ENCODE data around the gene PLA2G4E. TPM values are rescaled to one million over a fixed set of nuclear protein-coding genes. Genes with fewer than 3 reads are reported as not detected.

Gene PLA2G4E
- total RNA-seq, 2 experiments from 2014 or later, result not detected

DNA sequence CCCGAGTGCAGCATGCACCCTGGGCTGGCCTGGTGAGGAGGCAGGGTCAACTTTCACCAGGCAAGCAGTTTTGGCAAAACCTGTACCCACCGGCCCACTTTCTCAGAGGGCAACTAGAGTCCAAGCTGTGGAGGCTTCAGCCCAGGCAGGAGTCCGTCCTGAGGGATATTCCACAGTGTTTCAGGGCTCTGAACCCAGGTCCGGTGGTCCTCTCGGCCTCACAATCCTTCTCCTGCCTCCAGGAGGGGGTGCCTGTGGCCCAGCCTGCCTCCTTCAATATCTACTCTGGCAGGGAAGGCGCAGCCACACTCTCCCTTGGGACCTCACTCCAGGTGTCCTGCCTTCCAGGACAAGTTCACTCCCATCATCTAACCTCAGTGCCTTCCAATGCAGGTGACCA lies 3.9 kb downstream of the PLA2G4E start:
- Mint-ChIP-seq H3K27me3 (no peaks in the 10 kb centered on the region), H3K9me3 (no peaks in the 10 kb centered on the region), H3K36me3 (ENCODE audit: low read depth) (no peaks in the 10 kb centered on the region), H3K4me3 (no peak overlapping the region), H3K4me1 (ENCODE audit: low read depth) (no peaks in the 10 kb centered on the region), H3K27ac (no peak overlapping the region)
- Histone ChIP-seq H3K9me3 (ENCODE audit: control insufficient read depth in 1 of 2, insufficient read depth in 1 of 2, low read length in 2 of 2) (no peaks in the 10 kb centered on the region), H3K27ac (ENCODE audit: low read depth in 1 of 2, low read length in 2 of 2) (no peak overlapping the region), H3K27me3 (ENCODE audit: control insufficient read depth in 1 of 2, insufficient read depth in 2 of 2, low read length in 2 of 2) (no peaks in the 10 kb centered on the region), H3K4me1 (ENCODE audit: insufficient read depth, low read length) (no peaks in the 10 kb centered on the region), H3K4me3 (ENCODE audit: low read length) (no peak overlapping the region), H3K36me3 (ENCODE audit: insufficient read depth, low read length) (no peaks in the 10 kb centered on the region)
- TF ChIP-seq, protein P1, sequence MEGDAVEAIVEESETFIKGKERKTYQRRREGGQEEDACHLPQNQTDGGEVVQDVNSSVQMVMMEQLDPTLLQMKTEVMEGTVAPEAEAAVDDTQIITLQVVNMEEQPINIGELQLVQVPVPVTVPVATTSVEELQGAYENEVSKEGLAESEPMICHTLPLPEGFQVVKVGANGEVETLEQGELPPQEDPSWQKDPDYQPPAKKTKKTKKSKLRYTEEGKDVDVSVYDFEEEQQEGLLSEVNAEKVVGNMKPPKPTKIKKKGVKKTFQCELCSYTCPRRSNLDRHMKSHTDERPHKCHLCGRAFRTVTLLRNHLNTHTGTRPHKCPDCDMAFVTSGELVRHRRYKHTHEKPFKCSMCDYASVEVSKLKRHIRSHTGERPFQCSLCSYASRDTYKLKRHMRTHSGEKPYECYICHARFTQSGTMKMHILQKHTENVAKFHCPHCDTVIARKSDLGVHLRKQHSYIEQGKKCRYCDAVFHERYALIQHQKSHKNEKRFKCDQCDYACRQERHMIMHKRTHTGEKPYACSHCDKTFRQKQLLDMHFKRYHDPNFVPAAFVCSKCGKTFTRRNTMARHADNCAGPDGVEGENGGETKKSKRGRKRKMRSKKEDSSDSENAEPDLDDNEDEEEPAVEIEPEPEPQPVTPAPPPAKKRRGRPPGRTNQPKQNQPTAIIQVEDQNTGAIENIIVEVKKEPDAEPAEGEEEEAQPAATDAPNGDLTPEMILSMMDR (IDR thresholded peaks at IDR 0.05), result no peak
- ChIA-PET POLR2A (no interaction called here), CTCF (no interaction called here)
- no peak for DNase-seq
- intact Hi-C loops (cut with DNase I, micrococcal nuclease), result no loop called here
- ATAC-seq (ENCODE audit: poor library complexity), result no peak

- POLR2A ChIA-PET, result no interaction called here
- CTCF ChIA-PET, result interaction anchor here (0.6 kb wide), 1 partner anchor 49 kb away, joined by 3 read pairs; no protein-coding TSS in a partner anchor
- Mint-ChIP-seq H3K9me3 (no peaks in the 10 kb centered on the region), H3K4me1 (ENCODE audit: low read depth) (no peaks in the 10 kb centered on the region), H3K27me3 (no peaks in the 10 kb centered on the region), H3K27ac (no peak overlapping the region), H3K36me3 (ENCODE audit: low read depth) (no peaks in the 10 kb centered on the region), H3K4me3 (no peak overlapping the region)
- Histone ChIP-seq H3K27me3 (ENCODE audit: control insufficient read depth in 1 of 2, insufficient read depth in 2 of 2, low read length in 2 of 2) (no peaks in the 10 kb centered on the region), H3K27ac (ENCODE audit: low read depth in 1 of 2, low read length in 2 of 2) (no peak overlapping the region), H3K4me1 (ENCODE audit: insufficient read depth, low read length) (no peaks in the 10 kb centered on the region), H3K4me3 (ENCODE audit: low read length) (no peak overlapping the region), H3K36me3 (ENCODE audit: insufficient read depth, low read length) (no peaks in the 10 kb centered on the region), H3K9me3 (ENCODE audit: control insufficient read depth in 1 of 2, insufficient read depth in 1 of 2, low read length in 2 of 2) (no peaks in the 10 kb centered on the region)
- TF ChIP-seq, protein P1 (IDR thresholded peaks at IDR 0.05), result no peak
- no peak for ATAC-seq (ENCODE audit: poor library complexity)
- intact Hi-C loops (cut with DNase I, micrococcal nuclease), result no loop called here
- no peak for DNase-seq
These were observed 6.4 kb downstream of the PLA2G4E start for GRCh38 chr15:42014406-42014805.

DNA sequence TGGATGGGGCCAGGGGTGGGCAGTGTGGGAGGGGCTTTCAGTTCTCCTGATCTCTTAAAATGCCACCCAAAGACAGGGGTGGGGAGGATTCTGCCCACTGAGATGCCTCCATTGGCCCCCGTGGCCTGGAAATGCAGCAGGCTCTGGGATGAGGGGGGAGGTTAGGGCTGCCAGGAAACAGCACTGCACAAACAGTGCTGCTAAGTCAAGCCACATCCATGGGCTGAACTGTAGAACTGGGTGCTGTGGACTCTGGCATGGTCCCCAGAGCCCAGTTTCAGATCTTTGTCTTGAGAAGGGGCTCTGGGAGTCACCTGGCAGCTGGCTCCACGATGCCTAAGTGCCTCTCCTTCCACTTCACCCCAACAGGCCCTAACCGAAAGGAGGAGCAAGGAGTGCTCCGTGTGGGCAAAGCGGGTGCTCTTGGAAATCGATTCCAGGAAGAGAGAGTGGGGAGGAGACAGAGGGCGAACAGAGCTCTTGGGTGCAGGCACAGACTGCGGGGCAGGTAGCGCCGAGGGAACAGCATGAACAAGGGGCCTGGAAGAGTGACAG lies 7.8 kb downstream of the PLA2G4E start:
- Histone ChIP-seq H3K4me1 (ENCODE audit: insufficient read depth, low read length) (no peaks in the 10 kb centered on the region), H3K36me3 (ENCODE audit: insufficient read depth, low read length) (no peaks in the 10 kb centered on the region), H3K9me3 (ENCODE audit: control insufficient read depth in 1 of 2, insufficient read depth in 1 of 2, low read length in 2 of 2) (no peaks in the 10 kb centered on the region), H3K27ac (ENCODE audit: low read depth in 1 of 2, low read length in 2 of 2) (no peak overlapping the region), H3K27me3 (ENCODE audit: control insufficient read depth in 1 of 2, insufficient read depth in 2 of 2, low read length in 2 of 2) (no peaks in the 10 kb centered on the region), H3K4me3 (ENCODE audit: low read length) (no peak overlapping the region)
- Mint-ChIP-seq H3K4me1 (ENCODE audit: low read depth) (no peaks in the 10 kb centered on the region), H3K27me3 (no peaks in the 10 kb centered on the region), H3K9me3 (no peaks in the 10 kb centered on the region), H3K4me3 (no peak overlapping the region), H3K27ac (no peak overlapping the region), H3K36me3 (ENCODE audit: low read depth) (no peaks in the 10 kb centered on the region)
- ChIA-PET POLR2A (no interaction called here), CTCF (no interaction called here)
- ATAC-seq (ENCODE audit: poor library complexity) (no peak), DNase-seq (no peak)
- TF ChIP-seq, protein P1 (IDR thresholded peaks at IDR 0.05), result no peak
- intact Hi-C loops (cut with DNase I, micrococcal nuclease), result no loop called here

All from CD4-positive, alpha-beta T cell (primary cell).